Panc1 (cell line): ENCODE data around the gene CEP104. TPM values are rescaled to one million over a fixed set of nuclear protein-coding genes. Genes with fewer than 3 reads are reported as not detected.

Source experiments
- ATAC-seq: fragments of 200-7000 bp; cut with Tn5 transposase; 2 replicates; pipeline ENCODE4 v1.9.1; 2020; ENCODE audit warnings: mild to moderate bottlenecking, moderate library complexity
- BruUV-seq: library from RNA; stranded (reverse); fragments of 400-500 nt; replicated peaks from 2 replicates; lab custom pipeline; 2021; lab: Mats Ljungman, UMichigan
- CTCF ChIA-PET: fragments of 300-600 bp; sonication (Branson Sonifier 250); formaldehyde crosslinking; loops from one replicate; lab custom pipeline; 2022; ENCODE audit warnings: antibody characterized with exemption; lab: Charles Lee
- POLR2A ChIA-PET: fragments of 300-600 bp; sonication (Branson Sonifier 250); formaldehyde crosslinking; loops from one replicate; lab custom pipeline; 2022; ENCODE audit warnings: antibody characterized with exemption; lab: Charles Lee
- DNase-seq: peaks from one replicate; pipeline ENCODE4 v3.0.0-alpha.2; 2010; ENCODE audit warnings: low read depth, low spot score
- H3K27ac ChIP-seq: 2 replicates; pipeline ENCODE4 v1.5.1; 2011; ENCODE audit warnings: mild to moderate bottlenecking, low read length, inconsistent platforms
- H3K27me3 ChIP-seq: fragments of 200-500 bp; sonication (Bioruptor generic); 2 replicates; pipeline ENCODE4 v1.6.0; 2014; ENCODE audit warnings: low read length, inconsistent platforms; ENCODE audit not compliant: control insufficient read depth, insufficient read depth
- H3K36me3 ChIP-seq: fragments of 200-500 bp; sonication (Bioruptor generic); 2 replicates; pipeline ENCODE4 v1.5.1; 2014; ENCODE audit warnings: inconsistent platforms, mild to moderate bottlenecking, low read length, moderate library complexity; ENCODE audit not compliant: control insufficient read depth, insufficient read depth
- H3K4me1 ChIP-seq: 2 replicates; pipeline ENCODE4 v1.5.1; 2011; ENCODE audit warnings: inconsistent platforms, mild to moderate bottlenecking, low read length, moderate library complexity; ENCODE audit not compliant: control insufficient read depth, insufficient read depth
- H3K4me3 ChIP-seq, 2 experiments: 2 replicates each; pipeline ENCODE4 v1.5.1; 2011 to 2012; ENCODE audit warnings: low read depth in 2 of 2, low read length in 2 of 2, mild to moderate bottlenecking in 2 of 2, inconsistent platforms in 1 of 2, moderate library complexity in 1 of 2
- H3K9me3 ChIP-seq: fragments of 200-500 bp; sonication (Bioruptor generic); 2 replicates; pipeline ENCODE4 v1.5.1; 2014; ENCODE audit warnings: low read depth, mild to moderate bottlenecking, inconsistent platforms, low read length, moderate library complexity; ENCODE audit not compliant: control insufficient read depth, insufficient read depth
- CTCF ChIP-seq: fragments of 450-650 bp; IDR thresholded peaks from 2 replicates; pipeline ENCODE4 v1.5.1; 2017; ENCODE audit warnings: mild to moderate bottlenecking
- POLR2AphosphoS5 ChIP-seq: IDR thresholded peaks from 2 replicates; pipeline ENCODE4 v1.6.1; 2012; ENCODE audit warnings: mild to moderate bottlenecking, low read depth, low read length, moderate library complexity
- REST ChIP-seq, 2 experiments: IDR thresholded peaks; 2 replicates each; pipeline ENCODE4 v1.6.1; 2011 to 2012; ENCODE audit warnings: low read depth in 2 of 2, control low read depth in 1 of 2, low read length in 1 of 2, mild to moderate bottlenecking in 1 of 2, moderate library complexity in 1 of 2; ENCODE audit not compliant: insufficient read depth in 1 of 2
- SIN3A ChIP-seq: IDR thresholded peaks from 2 replicates; pipeline ENCODE4 v1.6.1; 2012; ENCODE audit warnings: low read depth, mild to moderate bottlenecking, low read length, moderate library complexity, borderline replicate concordance; ENCODE audit not compliant: insufficient read depth
- TCF7L2 ChIP-seq: IDR thresholded peaks from 2 replicates; pipeline ENCODE4 v1.6.1; 2011; ENCODE audit warnings: mild to moderate bottlenecking, low read depth, low read length, inconsistent platforms
- in situ Hi-C: cut with HindIII; loops from 2 replicates; pipeline ENCODE4 v1.10.0; 2016; ENCODE audit warnings: low sequenced_read_pairs, low pct_unique_long_range_greater_than_20kb
- intact Hi-C: fragments of 100-400 bp; cut with micrococcal nuclease; formaldehyde crosslinking; loops from one replicate; pipeline ENCODE4 v1.10.0; 2022; ENCODE audit not compliant: unreplicated experiment
- total RNA-seq: library from RNA; stranded (reverse); gene quantifications from one replicate; pipeline ENCODE4 v1.2.1, GENCODE V29; 2021; ENCODE audit not compliant: unreplicated experiment

Gene CEP104
- total RNA-seq, 1 experiment from 2014 or later = 52.0 TPM

GRCh38 chr1:3904843-3905185 is 47.8 kb upstream of the CEP104 start:
- H3K4me3 ChIP-seq = no peak overlapping the region
- CTCF ChIA-PET = no interaction called here
- no peak overlapping the region for H3K27ac ChIP-seq
- H3K9me3 ChIP-seq = no peaks in the 10 kb centered on the region
- no TSS peak for BruUV-seq
- H3K27me3 ChIP-seq = no peaks in the 10 kb centered on the region
- ATAC-seq = no peak
- DNase-seq = no peak
- POLR2A ChIA-PET = no interaction called here
- TF ChIP-seq TCF7L2 (no peak), CTCF (no peak), SIN3A (no peak), POLR2AphosphoS5 (no peak), REST (IDR thresholded peaks at IDR 0.05; ENCODE audit: insufficient read depth in 1 of 2, low read depth in 2 of 2, low read length in 1 of 2) (no peak)
- in situ Hi-C loops = no loop called here
- no peaks in the 10 kb centered on the region for H3K36me3 ChIP-seq
- intact Hi-C loops = no loop called here
- no peaks in the 10 kb centered on the region for H3K4me1 ChIP-seq

- ATAC-seq (no peak), DNase-seq (no peak)
- Histone ChIP-seq H3K27ac (no peak overlapping the region), H3K9me3 (no peaks in the 10 kb centered on the region; the same call in 1 of the 2 replicates), H3K36me3 (no peaks in the 10 kb centered on the region; the same call in 1 of the 2 replicates), H3K4me1 (no peaks in the 10 kb centered on the region), H3K4me3 (no peak overlapping the region), H3K27me3 (no peaks in the 10 kb centered on the region)
- ChIA-PET CTCF (no interaction called here), POLR2A (no interaction called here)
- intact Hi-C loops = no loop called here
- no TSS peak for BruUV-seq
- in situ Hi-C loops = no loop called here
- no peak for TF ChIP-seq SIN3A
- no peak for TF ChIP-seq POLR2AphosphoS5
These were observed 47.2 kb upstream of the CEP104 start for GRCh38 chr1:3904006-3904842.
